ENCODE measurements around the gene A2M.
A peak's percentile ranks its signal among the peaks of the same experiment; 100 is the strongest.

GRCh38 chr12:9064201-9064814 lies 51.4 kb downstream of the A2M start:
- TF ChIP-seq, protein P1, sequence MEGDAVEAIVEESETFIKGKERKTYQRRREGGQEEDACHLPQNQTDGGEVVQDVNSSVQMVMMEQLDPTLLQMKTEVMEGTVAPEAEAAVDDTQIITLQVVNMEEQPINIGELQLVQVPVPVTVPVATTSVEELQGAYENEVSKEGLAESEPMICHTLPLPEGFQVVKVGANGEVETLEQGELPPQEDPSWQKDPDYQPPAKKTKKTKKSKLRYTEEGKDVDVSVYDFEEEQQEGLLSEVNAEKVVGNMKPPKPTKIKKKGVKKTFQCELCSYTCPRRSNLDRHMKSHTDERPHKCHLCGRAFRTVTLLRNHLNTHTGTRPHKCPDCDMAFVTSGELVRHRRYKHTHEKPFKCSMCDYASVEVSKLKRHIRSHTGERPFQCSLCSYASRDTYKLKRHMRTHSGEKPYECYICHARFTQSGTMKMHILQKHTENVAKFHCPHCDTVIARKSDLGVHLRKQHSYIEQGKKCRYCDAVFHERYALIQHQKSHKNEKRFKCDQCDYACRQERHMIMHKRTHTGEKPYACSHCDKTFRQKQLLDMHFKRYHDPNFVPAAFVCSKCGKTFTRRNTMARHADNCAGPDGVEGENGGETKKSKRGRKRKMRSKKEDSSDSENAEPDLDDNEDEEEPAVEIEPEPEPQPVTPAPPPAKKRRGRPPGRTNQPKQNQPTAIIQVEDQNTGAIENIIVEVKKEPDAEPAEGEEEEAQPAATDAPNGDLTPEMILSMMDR (IDR thresholded peaks at IDR 0.05 in 4 of 5, conservative IDR thresholded peaks at IDR 0.05 in 1 of 5): peak in 3 of 5 experiments; percentile 2 to 52 (median 27)
- peak in 1 of 2 donors; percentile 17 for TF ChIP-seq POLR2A (IDR thresholded peaks at IDR 0.05)
